GM19372 (cell line): ENCODE data around the gene ZNF282.
A peak's percentile ranks its signal among the peaks of the same experiment; 100 is the strongest.

Experiments
- ATAC-seq: cut with Tn5 transposase; IDR thresholded peaks from one replicate; pipeline ENCODE4 v1.9.1; 2021; ENCODE audit warnings: mild to moderate bottlenecking, low read depth, moderate library complexity; ENCODE audit not compliant: unreplicated experiment

Gene ZNF282

DNA sequence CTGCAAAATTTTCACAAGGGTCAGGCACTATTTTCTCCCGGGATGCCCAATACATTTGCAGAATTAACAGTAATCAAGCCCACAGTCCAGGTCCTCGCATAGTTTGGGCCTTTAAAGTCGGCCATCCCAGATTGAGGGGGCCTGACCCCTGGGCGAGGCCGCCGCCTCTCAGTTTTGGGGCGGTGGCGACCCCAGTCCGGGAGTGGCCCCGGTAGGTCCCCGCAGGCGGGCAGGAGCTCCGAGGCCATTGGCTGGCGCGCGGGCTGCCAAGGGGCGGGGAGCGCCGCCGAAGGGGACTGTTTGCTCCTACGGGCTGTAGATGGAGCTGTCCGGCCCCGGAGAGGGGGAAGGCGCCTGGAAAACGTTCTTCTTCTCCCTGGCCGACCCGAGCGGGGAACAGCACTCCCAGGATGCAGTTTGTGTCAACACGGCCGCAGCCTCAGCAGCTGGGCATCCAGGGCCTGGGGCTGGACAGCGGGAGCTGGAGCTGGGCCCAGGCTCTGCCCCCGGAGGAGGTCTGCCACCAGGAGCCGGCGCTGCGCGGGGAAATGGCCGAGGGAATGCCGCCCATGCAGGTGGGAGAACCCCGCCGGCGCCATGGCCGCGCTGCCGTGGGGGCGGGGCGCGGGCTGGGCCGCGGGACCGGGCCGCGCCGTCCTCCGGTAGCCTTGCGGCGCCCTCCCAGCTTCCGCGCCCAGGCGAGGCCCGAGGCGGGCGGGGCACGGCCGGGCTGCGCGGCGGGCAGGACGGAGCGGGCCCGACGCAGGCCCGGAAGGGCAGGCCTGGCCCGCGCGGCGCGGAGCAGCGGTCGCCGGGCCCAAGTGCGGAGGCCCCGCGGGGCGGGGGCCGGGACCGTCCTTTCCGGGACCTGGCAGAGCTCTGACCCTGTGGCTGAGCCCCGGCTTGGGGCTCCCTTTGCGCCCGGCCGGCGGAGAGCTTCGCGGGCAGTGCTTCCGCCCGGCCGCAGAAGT lies at the start of gene ZNF282:
TSS of gene ZNF282 (plus strand) at position 367 of the 971 bp plus-strand sequence. CDS start at position 411, 44 bp downstream.
- peak; percentile 81 for ATAC-seq

DNA sequence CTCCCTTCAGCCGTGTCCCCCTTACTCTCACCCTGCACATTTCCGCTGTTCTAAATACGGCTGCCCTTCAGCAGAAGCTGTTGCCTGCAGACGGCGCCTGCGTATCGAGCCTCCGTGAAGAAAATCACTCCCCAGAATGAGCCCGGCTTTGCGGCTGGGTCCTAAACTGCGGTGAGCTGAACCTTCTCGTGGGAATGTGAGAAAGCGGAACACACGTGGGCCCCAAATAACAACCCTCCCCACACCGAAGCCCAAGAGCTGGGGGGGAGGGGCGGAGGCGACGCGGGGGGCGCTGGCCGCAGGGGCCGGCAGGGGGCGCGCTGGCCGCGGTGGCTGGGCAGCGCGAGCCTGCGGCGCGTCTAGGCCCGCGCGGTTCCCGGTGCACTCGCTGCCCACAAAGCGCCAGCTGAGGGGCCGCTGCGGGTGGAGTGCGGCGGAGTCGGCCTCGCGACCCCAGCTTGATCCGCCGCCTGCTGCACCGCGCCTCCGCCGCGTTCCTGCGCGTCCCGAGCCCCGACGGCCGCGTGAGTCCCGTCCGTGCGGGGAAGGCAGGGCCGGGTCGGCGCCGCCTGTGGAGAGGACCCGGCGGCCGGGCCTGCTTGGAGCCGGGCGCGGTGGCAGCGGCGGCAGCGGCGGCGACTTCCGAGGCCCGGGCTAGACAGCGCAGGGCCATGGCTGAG lies 48.1 kb upstream of the ZNF282 start, which contains the start of gene ZNF398:
TSS of gene ZNF398 (plus strand) at position 382 of the 680 bp plus-strand sequence. CDS start at position 672, 290 bp downstream.
- peak; percentile 67 for ATAC-seq

DNA sequence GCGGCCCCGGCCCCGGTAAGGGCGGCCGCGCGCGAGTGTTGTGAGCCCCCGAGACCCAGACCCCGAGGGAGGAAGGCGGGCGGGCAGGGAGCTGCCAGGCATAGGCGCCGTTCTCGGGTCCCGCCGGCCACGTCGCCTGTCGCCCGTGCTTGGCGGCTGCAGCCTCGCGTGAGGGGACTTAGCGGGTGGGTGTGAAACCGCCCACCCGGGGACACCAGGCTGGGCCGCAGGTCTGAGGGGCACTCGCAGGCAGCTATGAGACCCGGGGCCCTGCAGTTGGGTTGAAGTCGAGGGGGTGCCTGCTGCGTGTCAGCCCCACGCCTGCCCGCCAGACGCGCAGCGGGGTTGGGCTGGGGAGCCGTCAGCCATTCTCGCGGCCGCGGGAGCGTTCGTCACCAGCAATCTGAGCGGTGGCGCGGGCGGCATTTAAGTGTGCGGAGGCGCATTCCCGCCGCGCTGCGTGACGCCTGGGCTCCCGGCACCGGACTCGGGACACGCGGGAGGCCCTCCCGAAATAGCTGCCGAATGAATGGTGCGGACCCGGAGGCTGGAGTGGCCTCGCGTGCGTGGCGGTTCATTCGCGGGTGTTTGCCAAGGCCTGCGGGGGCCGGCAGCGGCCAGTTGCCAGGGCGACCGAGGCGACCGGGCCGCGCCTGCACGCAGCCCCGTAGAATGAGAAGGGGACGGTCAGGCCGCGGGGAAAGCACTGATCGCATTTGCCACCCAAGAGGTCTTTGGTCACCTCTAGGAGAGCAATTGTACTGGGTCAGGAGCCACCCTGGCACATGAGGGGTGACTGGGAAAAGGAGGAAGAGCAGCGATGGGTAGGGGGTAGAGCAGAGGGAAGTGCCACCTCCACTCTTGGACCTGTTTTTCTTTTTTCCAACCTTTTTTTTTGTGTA lies 47.3 kb upstream of the ZNF282 start:
- peak; percentile 32 for ATAC-seq

DNA sequence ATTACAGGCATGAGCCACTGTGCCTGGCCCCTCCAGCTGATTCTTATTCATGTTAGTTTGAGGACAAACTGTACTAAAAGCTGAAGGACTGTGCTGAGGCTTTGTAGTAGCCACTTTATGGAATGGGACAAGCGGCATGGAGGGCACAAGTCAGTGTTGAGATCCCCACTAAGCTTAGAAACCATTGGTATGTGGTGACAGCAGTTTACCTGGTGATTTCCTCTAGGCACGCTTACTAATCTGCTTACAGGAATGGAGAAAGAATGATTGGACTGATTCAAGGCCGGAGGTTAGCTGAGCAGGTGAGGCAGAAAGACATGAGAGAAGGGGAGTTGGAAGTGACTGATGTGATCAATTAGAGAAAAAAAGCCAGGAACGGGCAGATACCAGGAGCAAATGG lies 44.4 kb upstream of the ZNF282 start:
- ATAC-seq: no peak

DNA sequence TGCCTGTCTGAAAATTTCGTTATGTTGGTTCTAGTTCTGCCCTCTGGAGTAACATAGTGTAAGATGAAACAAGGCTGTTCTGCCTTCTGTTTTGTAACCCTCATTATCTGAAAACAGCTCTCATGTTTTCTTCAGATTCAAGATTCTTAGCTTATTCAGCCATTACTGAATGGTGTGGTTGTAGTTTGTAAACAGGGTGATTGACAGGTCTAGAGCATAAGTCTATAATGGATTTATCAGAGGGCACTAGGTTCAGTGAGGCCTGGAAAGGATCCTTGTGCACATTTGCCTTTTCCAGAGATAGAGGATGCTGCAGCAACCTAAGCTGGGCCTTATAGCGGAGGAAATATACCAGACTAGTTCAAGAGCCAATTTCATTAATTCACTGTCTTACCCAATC lies 42.0 kb upstream of the ZNF282 start:
- ATAC-seq: no peak

DNA sequence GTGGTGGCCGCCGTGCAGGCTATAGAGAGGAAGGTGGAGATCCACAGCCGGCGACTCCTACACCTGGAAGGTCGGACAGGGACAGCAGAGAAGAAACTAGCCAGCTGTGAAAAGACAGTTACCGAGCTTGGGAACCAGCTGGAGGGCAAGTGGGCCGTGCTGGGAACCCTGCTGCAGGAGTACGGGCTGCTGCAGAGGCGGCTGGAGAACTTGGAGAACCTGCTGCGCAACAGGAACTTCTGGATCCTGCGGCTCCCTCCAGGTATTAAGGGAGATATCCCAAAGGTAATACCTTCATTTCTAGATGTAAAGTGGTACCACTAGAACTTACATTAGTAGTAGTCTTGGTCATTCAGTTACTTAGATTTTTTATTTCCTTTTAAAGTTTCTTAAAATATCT lies 41.3 kb upstream of the ZNF282 start:
- ATAC-seq: no peak

DNA sequence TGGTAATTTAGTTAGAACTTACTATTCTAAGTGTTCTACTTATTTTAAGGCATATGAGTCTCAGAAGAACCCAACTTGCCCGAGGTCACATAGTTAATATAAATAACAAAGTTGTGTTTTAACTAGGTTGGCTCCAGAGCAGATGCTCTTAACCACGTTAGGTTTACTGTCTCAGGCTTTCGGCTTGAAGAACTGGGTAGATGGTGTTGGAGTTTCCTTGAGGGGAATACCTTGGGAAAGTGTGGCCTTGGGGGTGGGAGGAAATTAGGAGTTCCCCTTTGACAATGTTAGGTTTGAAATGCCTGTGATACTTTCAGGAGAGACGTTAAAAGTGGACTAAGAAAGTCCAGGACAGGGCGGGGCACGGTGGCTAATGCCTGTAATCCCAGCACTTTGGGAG lies 38.4 kb upstream of the ZNF282 start:
- ATAC-seq: no peak

DNA sequence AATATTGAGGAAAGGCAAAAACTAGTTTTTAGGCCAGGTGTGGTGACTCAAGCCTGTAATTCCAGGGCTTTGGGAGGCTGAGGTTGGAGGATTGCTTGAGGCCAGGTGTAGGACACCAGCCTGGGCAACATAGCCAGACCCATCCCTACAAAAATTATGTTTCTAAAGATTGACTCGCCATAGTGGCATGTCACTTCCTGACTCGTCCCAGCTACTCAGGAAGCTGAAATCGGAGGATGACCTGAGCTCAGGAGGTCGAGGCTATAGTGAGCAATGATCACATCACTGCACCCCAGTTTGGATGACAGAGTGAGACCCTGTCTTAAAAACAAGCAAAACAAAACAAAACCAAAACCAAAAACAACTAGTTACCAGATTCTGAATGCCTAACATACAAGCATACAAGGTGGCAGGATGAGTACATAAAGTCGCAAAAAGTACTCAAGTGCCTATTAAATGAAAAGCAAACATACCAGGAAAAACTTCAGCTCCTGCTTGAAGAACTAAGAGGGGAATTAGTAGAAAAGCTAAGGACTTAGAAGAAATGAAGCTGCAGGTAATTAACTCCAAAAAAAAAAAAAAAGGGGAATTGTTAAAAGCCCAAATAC lies 34.0 kb upstream of the ZNF282 start:
- no peak for ATAC-seq

DNA sequence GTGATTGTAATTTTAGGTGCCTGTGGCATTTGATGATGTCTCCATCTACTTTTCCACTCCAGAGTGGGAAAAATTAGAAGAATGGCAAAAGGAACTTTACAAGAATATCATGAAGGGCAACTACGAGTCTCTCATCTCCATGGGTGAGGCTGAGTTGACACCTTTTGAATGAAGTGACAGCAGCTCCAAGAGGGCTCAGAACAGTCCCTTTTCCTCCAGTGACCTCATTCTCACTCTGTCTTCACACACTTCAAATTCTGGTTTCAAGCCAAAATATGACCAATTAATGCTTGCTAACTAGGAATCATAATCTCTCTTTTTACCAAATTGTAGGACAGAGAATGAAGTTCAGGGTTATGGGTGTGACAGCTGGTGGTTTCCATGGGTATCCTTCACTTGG lies 29.2 kb upstream of the ZNF282 start:
- no peak for ATAC-seq

DNA sequence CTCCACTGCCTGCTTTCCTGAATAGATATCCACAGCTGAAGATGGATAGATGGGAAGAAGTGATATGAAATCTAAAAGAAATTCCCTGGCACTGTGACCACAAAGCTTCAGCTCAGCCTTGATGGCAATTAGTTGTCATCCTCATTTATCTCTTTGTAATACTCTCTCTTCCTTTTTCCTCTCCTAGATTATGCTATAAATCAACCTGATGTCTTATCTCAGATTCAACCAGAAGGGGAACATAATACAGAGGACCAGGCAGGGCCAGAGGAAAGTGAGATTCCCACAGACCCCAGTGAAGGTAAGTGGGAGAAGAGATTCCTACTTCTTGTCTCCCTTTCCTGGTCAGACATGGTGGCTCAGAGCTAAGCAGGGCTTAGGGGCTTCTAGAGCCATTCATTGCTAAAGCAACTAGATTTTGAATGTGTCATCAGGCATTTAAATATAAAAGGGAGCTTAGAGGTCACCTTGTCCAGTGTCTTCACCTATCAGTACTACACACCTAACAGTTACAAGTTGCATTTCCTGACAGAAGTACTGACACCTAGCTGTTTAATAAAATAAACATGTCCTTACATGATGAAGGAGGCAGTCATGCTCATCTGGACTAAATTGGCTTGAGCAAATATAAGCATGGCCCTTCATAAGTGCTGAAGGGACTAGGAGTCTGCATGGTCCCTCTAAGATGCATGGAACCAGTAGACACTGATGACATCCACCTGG lies 28.6 kb upstream of the ZNF282 start:
- no peak for ATAC-seq

DNA sequence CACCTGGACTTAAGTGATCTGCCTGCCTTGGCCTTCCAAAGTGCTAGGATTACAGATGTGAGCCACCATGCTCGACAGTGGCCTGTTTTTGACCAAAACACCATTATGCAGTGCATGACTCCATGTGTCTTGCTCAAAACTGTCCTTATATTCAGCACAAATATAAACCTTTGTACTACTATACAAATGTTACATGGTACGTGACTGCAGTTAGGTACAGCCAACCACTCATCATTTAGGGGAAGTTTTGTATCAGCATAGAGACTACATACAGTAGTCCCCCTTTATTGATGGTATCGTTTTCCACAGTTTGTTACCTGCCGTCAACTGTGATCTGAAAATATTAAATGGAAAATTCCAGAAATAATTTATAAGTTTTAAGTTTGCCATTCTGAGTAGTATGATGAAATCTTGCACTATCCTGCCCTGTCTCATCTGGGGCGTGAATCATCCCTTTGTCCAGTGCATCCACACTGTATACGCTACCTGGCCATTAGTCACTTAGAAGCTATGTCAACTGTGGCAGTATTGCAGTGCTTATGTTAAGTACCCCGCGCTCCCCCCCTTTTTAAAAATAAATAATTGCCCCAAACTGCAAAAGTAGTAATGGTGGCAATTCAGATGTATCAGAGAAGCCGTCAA lies 23.3 kb upstream of the ZNF282 start:
- ATAC-seq: no peak

DNA sequence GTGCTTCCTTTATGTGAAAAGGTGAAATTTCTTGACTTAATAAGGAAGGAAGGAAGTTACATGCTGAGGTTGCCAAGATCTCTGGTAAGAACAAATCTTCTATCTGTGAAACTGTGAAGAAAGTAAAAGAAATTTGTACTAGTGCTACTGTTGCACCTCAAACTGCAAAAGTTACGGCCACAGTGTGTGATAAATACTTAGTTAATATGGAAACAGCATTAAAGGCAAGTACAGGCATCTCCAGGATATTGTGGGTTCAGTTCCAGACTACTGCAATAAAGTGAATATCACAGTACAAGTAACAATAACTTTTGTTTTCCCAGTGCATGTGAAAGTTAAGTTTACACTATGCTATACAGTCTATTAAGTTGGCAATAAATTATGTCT lies 22.8 kb upstream of the ZNF282 start:
- no peak for ATAC-seq

DNA sequence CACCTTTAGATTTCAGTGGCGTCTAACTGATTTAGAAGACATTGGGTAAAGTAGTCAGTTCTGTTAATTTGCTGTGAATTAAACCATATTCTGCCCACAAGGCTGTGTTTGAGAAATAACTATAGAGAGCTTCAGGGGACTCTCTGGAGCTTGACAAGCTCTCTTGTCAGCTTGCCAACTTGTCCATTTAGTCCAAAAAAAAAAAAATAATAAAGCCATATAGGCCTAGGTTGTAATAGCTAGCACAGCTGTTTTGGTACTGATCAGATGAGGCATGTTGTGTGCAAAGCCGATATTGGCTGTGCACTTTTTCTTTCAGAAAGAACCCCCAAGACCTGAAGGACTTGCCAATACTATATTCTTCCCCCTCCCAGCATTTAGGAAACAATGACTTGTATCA lies 20.2 kb upstream of the ZNF282 start:
- ATAC-seq: no peak

DNA sequence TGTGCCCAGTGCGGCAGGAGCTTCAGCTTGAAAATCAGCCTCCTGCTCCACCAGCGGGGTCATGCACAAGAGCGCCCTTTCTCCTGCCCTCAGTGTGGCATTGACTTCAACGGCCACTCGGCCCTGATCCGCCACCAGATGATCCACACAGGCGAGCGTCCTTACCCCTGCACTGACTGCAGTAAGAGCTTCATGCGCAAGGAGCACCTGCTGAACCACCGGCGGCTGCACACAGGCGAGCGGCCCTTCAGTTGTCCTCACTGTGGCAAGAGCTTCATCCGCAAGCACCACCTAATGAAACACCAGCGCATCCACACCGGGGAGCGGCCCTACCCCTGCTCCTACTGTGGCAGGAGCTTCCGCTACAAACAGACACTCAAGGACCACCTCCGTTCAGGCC lies 16.1 kb upstream of the ZNF282 start:
- no peak for ATAC-seq

DNA sequence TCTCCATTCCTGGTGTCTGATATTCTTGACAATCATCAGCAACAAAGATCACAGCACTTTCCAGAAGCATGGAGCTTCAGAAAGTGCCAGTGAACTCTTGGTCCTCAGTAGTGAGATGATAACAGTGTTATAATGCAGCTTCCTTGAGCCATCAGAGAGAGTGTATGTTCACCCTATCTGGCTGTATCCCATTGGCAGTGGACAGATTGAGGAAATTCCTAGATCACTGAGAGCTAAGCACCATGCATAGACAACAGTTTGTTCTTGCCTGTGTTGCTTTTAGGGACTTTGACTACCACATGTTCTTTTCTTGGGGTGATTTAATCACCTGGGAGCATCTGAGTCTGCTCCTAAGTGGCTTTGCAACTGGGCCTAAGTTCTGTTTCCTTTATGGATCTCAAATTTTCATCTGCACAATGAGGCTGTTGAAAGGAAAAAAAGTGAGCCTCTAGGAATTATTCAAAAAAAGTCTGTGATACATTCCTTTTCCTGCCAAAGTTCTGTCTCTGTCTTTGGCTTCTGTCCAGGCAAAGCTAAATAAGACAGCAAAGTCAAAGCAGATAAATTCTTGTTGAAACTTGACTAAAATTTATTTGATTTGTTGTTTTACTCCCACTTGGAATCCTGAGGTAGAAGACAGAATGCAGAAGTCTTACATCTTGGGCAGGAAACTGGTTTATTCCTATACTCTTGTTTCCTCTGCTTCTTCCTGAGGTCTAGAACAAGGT lies 14.5 kb upstream of the ZNF282 start:
- no peak for ATAC-seq

DNA sequence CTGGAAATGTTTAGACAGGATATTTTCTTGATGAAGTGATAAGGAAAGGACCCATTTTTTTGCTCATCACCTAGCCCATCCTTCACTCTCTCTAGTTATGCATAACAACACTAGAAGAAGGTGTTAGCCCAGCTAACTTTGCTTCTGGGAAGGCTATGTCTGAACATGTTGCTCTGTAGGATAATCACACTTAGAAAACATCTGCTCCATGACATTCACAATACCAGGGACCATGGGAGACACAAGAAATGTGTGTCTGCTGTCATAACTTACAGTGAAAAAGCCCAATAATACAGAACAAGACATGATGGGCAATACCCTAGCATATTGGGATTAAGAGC lies 13.9 kb upstream of the ZNF282 start:
- no peak for ATAC-seq

DNA sequence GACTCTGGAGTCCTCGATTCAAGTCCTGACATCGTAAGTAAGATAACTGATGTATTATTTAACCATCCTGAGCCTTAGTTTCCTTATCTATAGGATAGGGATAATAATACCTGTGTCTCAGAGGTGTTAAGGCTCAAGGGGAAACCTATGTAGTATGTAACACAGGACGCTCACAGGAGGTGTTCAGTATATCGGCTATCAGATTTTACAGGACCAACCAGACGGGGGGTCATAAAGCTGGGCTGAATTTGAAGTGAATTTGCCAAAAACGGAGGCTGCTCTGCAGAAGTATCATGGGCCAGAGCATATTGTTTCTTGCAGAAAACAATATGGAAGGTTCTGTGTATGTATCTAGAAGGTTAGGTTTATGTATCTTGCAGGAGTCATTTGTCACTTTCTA lies 11.1 kb upstream of the ZNF282 start:
- no peak for ATAC-seq

DNA sequence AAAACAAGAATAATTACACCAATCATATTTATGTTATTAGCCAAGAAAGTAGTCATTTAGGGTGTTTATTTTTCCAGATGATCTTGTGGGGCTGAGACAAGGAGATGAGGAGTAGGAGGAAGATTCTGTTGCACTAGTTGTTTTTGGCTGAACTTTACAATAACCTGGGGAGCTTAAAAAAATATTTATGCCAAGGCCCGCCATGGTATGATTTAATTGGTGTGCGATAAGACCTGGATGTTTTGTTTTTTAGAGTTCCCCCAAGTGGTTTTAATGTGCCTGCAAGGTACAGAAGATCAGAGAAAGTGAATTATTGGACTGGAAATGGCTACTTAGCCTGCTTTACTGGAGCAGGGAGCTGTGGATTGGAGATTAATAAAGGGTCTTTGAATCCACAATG lies 7.1 kb upstream of the ZNF282 start:
- no peak for ATAC-seq
